GM21825 (cell line): ENCODE data around the gene FOXL2.
"Not testable (repeated sequence)": the region's sequence is repeated elsewhere in the genome, so short reads cannot be mapped to it uniquely, and the experiment has no call there.

ENCODE experiments used
- ATAC-seq: cut with Tn5 transposase; IDR thresholded peaks from one replicate; pipeline ENCODE4 v1.9.1; 2021; ENCODE audit warnings: mild to moderate bottlenecking, moderate library complexity; ENCODE audit not compliant: unreplicated experiment

The FOXL2 gene

DNA sequence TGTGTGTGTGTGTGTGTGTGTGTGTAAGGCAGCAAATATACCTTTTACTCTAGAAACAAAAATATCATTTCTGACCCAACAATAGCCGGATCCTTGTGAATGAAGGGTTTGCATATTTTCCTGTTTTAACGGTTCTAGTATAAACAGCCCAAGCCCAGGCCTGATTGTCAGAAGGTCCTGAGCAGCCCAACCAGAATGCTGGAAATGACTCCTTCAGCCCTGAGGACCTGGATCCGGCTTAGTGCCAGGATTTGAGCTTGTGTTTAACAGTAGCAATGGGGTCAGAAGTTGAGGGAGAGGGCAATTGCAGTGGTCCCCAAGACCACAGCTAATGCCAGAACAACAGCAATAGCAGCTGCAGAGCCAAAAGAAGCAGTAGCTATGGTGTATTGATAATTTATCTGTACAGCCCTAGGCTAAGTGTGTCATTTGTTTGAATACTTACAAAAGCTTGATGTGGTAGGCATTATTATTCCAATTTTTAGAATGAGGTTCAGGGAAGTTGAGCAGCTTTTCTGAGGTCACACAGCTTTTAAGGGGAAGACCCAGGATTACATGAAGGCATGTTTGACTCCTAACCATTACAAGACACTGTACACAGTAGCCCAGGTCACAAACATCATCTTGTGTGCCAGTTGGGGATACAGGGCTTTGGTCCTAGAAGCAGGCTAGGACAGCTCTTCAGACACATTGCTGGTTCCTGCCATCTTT, 12.8 kb downstream of the FOXL2 start:
- ATAC-seq: no peak

GRCh38 chr3:138933068-138933668, 13.8 kb downstream of the FOXL2 start:
- no peak for ATAC-seq

GRCh38 chr3:138928727-138929372, 18.1 kb downstream of the FOXL2 start:
- no peak for ATAC-seq

- ATAC-seq: peak; percentile 83
Observed at GRCh38 chr3:138923531-138923994, 23.4 kb downstream of the FOXL2 start.

- ATAC-seq: not testable (repeated sequence)
Observed at GRCh38 chr3:138922400-138922799, 24.5 kb downstream of the FOXL2 start.

DNA sequence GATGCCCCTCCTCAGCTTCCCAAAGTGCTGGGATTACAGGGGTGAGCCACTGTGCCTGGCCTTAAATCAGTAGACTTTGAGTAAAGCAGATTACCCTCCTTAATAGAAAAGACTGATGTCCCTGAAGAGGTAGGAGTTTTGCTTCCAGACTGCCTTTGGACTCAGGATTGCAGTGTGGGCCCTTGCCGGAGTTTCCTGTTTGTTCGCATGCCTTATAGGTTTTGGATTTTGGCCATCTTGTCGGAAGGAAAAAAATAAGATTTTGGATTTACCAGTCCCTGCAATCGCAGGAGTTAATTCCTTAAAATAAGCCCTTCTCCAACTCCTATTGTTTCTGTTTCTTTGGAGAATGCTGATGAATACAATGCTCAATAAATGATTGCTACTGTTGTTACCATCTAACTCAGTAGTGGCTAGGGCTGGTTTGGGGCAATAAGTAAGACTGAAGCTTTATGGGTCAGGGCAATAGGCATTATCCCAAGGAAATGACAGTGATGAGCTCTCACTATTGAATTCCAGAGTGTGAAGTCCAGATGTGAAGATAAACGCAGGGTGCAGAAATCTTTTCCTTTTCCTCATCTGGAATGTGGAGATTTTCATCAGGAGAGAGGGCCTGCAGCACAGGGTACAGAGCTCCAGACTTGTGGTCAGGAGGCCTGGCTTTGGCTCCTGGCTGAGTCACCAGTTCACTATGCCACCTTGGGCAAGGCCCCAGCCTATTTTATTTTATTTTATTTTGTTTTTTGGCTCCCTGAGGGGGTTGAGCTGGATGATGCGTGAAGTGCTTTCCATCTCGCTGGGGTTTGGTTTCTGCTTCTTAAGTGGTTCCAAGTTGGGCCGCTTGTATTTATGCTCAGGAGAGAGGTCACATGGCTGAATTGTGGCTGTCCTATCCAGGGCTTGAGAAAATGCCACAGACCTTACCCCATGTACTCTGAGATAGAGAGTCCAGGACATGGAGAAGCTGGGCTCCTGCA, 25.3 kb downstream of the FOXL2 start:
- ATAC-seq: no peak

DNA sequence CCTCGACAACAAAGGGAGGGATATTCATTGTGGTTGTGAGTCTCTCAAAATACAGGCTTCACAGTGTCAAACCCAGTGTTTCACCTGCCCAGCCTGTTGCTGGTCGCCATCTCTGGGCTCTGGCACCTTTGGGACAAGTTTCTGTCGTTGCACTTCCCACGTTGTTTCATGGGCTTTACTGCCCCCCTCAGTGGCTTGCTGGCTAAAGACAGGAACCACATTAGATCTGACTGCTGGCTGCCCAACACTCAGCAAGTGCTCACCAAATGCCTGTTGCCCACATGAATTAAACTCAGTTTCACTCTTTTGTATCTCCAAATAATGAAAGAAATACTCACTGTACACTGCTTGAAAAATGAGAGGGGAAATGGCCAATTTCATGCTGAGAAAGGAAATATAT, 27.6 kb downstream of the FOXL2 start:
- ATAC-seq: no peak

DNA sequence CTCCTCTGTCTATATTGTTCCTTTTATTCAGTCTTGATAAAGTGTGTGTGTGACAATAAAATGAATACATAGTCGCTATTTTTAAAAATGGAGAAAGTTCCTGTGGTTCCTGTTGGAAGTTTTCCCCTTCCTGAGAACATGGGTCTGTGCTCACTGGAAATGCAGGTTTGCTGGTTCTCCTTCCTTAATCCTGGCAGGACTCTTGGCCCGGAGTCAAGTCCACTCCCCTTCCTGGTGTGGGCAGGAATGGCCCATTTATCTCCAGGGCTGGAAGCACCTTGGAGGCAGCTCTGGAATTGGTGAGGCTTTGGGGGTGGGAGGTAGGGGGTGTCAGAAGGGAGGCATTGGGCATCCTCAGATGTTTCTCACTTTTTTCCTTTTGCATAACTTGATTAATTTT, 30.1 kb downstream of the FOXL2 start:
- ATAC-seq: no peak

- peak; percentile 82 for ATAC-seq
Observed at GRCh38 chr3:138915503-138916498, 31.1 kb downstream of the FOXL2 start.

GRCh38 chr3:138914870-138915502, 32.0 kb downstream of the FOXL2 start:
- ATAC-seq: peak; percentile 10

DNA sequence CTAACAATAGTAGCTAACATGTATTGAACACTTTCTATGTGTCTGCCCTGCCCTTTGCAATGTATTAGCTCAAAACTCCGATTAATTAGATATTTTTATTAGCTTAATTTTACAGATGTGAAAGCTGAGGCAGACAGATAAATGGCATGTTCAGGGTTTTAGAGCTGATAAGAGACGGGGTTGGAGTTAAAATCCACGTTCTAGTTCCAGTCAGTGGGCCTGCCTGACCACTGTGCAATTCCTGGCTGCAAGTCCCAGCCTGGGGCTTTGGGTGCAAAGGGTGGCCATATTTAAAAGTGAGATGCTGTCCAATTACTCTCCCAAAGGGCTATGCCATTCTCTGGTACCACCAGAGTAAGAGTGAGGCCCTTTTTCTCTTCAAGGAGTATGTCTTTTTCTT, 33.2 kb downstream of the FOXL2 start:
- no peak for ATAC-seq

DNA sequence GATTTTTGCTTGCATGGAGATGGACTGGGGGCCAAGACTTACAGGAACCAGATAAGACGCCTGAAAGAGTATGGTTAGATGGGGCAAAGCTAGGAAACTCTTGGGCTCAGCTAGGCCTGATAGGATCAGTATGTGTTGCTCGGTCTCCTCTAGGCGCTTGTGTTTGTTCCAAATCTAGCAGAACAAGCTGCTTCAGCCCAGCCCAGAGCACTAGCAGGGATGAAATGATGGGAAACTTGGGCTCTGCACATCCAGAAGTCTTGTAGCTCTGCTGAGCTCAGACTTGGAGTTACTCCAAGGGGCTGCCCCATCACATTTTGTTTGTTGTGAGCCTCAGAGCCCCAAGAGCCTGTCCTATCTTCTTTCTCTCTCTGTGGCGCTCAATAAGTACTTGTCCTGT, 34.7 kb downstream of the FOXL2 start:
- ATAC-seq: no peak

DNA sequence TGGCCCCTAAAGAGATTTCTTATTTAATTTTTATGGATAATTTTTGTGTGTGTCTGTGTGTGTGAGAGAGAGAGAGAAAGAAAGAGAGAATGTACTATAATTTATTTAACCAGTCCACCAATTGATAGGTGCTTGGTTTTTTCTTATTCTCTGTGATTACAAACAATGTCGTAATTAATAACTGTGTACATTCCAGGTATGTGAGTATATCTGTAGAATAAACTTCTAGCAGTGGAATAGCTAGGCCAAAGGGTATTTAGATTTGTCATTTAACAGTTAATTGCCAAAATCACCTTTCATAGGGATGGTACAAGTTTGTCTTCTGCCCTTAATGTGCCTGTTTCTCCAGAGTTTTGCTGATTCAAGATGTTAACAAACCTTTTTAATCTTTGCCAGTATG, 35.3 kb downstream of the FOXL2 start:
- ATAC-seq: no peak

GRCh38 chr3:138909904-138910303, 37.0 kb downstream of the FOXL2 start:
- no peak for ATAC-seq

DNA sequence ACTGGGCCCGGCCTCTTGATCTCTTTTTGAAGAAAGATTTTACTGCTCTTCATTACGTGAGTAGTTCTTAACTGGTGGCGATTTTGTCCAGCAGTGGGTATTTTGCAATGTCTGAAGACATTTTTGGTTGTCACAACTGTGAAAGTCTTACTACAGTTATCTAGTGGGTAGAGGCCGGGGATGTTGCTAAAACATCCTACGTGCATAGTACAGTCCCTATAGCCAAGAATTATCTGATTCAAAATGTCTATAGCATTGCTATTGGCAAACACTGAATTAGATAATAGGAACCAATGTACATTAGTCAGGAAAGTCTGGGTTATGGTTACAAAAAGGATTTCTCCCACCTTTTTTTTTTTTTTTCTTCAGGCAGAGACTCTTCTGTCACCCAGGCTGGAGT, 38.1 kb downstream of the FOXL2 start:
- ATAC-seq: no peak

- ATAC-seq: no peak
Observed at GRCh38 chr3:138907539-138907938, 39.4 kb downstream of the FOXL2 start.

GRCh38 chr3:138902171-138902570, 44.8 kb downstream of the FOXL2 start:
- ATAC-seq: no peak

GRCh38 chr3:138901567-138901966, 45.4 kb downstream of the FOXL2 start:
- no peak for ATAC-seq

- ATAC-seq: no peak
Observed at GRCh38 chr3:138899351-138899991, 47.5 kb downstream of the FOXL2 start.
